Osteoblast (primary cell): ENCODE data around the gene DIP2C. TPM values are rescaled to one million over a fixed set of nuclear protein-coding genes. Genes with fewer than 3 reads are reported as not detected.
"Not testable (repeated sequence)": the region's sequence is repeated elsewhere in the genome, so short reads cannot be mapped to it uniquely, and the experiment has no call there.

Experiments
- DNase-seq: peaks from one replicate; pipeline ENCODE4 v3.0.0; 2011; ENCODE audit warnings: low spot score, mixed read lengths; ENCODE audit not compliant: insufficient read length; ENCODE audit errors: missing footprints
- H2AFZ ChIP-seq: 2 replicates; pipeline ENCODE4 v1.6.0; 2011; ENCODE audit warnings: mild to moderate bottlenecking, low read length
- H3K27ac ChIP-seq: 2 replicates; pipeline ENCODE4 v1.5.1; 2011; ENCODE audit warnings: mild to moderate bottlenecking, low read depth, low read length, moderate library complexity
- H3K27me3 ChIP-seq: 2 replicates; pipeline ENCODE4 v1.6.0; 2012; ENCODE audit warnings: mild to moderate bottlenecking, control low read depth, inconsistent platforms, low read length, moderate library complexity; ENCODE audit not compliant: insufficient read depth
- H3K36me3 ChIP-seq: 2 replicates; pipeline ENCODE4 v1.5.1; 2011; ENCODE audit warnings: mild to moderate bottlenecking, low read length, control low read depth, moderate library complexity; ENCODE audit not compliant: insufficient read depth
- H3K4me1 ChIP-seq: 2 replicates; pipeline ENCODE4 v1.5.1; 2011; ENCODE audit warnings: mild to moderate bottlenecking, low read length, control low read depth, moderate library complexity; ENCODE audit not compliant: insufficient read depth
- H3K4me2 ChIP-seq: 2 replicates; pipeline ENCODE4 v1.6.0; 2011; ENCODE audit warnings: mild to moderate bottlenecking, low read length; ENCODE audit not compliant: insufficient read depth
- H3K4me3 ChIP-seq: fragments of 200-600 bp; sonication (generic); 3 replicates; pipeline ENCODE4 v1.5.1; 2012; ENCODE audit warnings: mild to moderate bottlenecking, low read length, inconsistent platforms; ENCODE audit not compliant: insufficient read depth
- H3K79me2 ChIP-seq: 2 replicates; pipeline ENCODE4 v1.6.0; 2012; ENCODE audit warnings: mild to moderate bottlenecking, low read length, control low read depth, inconsistent platforms; ENCODE audit not compliant: insufficient read depth
- H3K9me3 ChIP-seq: 2 replicates; pipeline ENCODE4 v1.5.1; 2011; ENCODE audit warnings: low read depth, low read length, control low read depth
- H4K20me1 ChIP-seq: 2 replicates; pipeline ENCODE4 v1.6.0; 2012; ENCODE audit warnings: mild to moderate bottlenecking, low read length, control low read depth; ENCODE audit not compliant: insufficient read depth
- CTCF ChIP-seq: IDR thresholded peaks from 2 replicates; pipeline ENCODE4 v1.5.1; 2011; ENCODE audit warnings: mild to moderate bottlenecking, low read depth, low read length, moderate library complexity; ENCODE audit errors: extremely low read depth
- total RNA-seq: library from RNA; depleted of rRNA; stranded (reverse); fragments of >200 nt; gene quantifications from 2 replicates; pipeline ENCODE4 v1.2.3, GENCODE V29; 2012

The DIP2C gene
- total RNA-seq, 1 donor, result 36.9 TPM

- DNase-seq, result no peak
Measured at GRCh38 chr10:535051-535450, 154.4 kb downstream of the DIP2C start.

GRCh38 chr10:534047-534566, 155.4 kb downstream of the DIP2C start:
- H2AFZ ChIP-seq, result no peak overlapping the region
- H4K20me1 ChIP-seq, result peaks cover 89% of the 10 kb centered on the region
- no peaks in the 10 kb centered on the region for H3K9me3 ChIP-seq
- DNase-seq, result no peak
- H3K4me2 ChIP-seq, result no peak overlapping the region
- H3K36me3 ChIP-seq, result no peaks in the 10 kb centered on the region
- H3K4me3 ChIP-seq, result no peak overlapping the region
- no peak for TF ChIP-seq CTCF
- no peaks in the 10 kb centered on the region for H3K27me3 ChIP-seq
- no peak overlapping the region for H3K27ac ChIP-seq
- peaks cover 16% of the 10 kb centered on the region for H3K4me1 ChIP-seq
- H3K79me2 ChIP-seq, result peaks cover 94% of the 10 kb centered on the region

More at GRCh38 chr10:535051-535450, 154.4 kb downstream of the DIP2C start:
- H3K4me3 ChIP-seq, result no peak overlapping the region
- H3K27ac ChIP-seq, result no peak overlapping the region
- peaks cover 16% of the 10 kb centered on the region for H3K4me1 ChIP-seq
- no peaks in the 10 kb centered on the region for H3K36me3 ChIP-seq
- H3K79me2 ChIP-seq, result peaks cover 94% of the 10 kb centered on the region
- peaks cover 88% of the 10 kb centered on the region for H4K20me1 ChIP-seq
- no peak overlapping the region for H3K4me2 ChIP-seq
- no peak for TF ChIP-seq CTCF
- H3K9me3 ChIP-seq, result no peaks in the 10 kb centered on the region
- H3K27me3 ChIP-seq, result no peaks in the 10 kb centered on the region
- no peak overlapping the region for H2AFZ ChIP-seq

GRCh38 chr10:533611-534010, 155.9 kb downstream of the DIP2C start:
- no peaks in the 10 kb centered on the region for H3K9me3 ChIP-seq
- peaks cover 13% of the 10 kb centered on the region for H3K4me1 ChIP-seq
- DNase-seq, result peak; percentile 11
- no peak overlapping the region for H3K4me2 ChIP-seq
- no peak for TF ChIP-seq CTCF
- H3K27ac ChIP-seq, result no peak overlapping the region
- no peaks in the 10 kb centered on the region for H3K27me3 ChIP-seq
- no peaks in the 10 kb centered on the region for H3K36me3 ChIP-seq
- no peak overlapping the region for H3K4me3 ChIP-seq
- no peak overlapping the region for H2AFZ ChIP-seq
- peaks cover 94% of the 10 kb centered on the region for H3K79me2 ChIP-seq
- peaks cover 89% of the 10 kb centered on the region for H4K20me1 ChIP-seq

GRCh38 chr10:533186-533585, 156.3 kb downstream of the DIP2C start:
- Histone ChIP-seq H4K20me1 (peaks cover 87% of the 10 kb centered on the region), H3K4me3 (no peak overlapping the region), H3K36me3 (no peaks in the 10 kb centered on the region), H3K4me2 (no peak overlapping the region), H3K79me2 (peaks cover 96% of the 10 kb centered on the region), H3K27ac (no peak overlapping the region), H3K27me3 (no peaks in the 10 kb centered on the region), H3K9me3 (no peaks in the 10 kb centered on the region), H3K4me1 (peaks cover 13% of the 10 kb centered on the region), H2AFZ (no peak overlapping the region)
- no peak for TF ChIP-seq CTCF
- peak; percentile 15 for DNase-seq

- H3K4me2 ChIP-seq, DNase-seq, H3K27ac ChIP-seq, H2AFZ ChIP-seq, H3K27me3 ChIP-seq, H3K4me3 ChIP-seq, H3K9me3 ChIP-seq, H3K36me3 ChIP-seq: not testable (repeated sequence)
- H3K79me2 ChIP-seq, result peaks cover 96% of the 10 kb centered on the region
- peaks cover 86% of the 10 kb centered on the region for H4K20me1 ChIP-seq
- H3K4me1 ChIP-seq, result peaks cover 13% of the 10 kb centered on the region
Measured at GRCh38 chr10:532331-532730, 157.1 kb downstream of the DIP2C start.
